Cardiac septum (tissue), 1 donor: ENCODE data around the gene CTH. TPM values are rescaled to one million over a fixed set of nuclear protein-coding genes. Genes with fewer than 3 reads are reported as not detected.
A peak's percentile ranks its signal among the peaks of the same experiment; 100 is the strongest.
"Not testable (repeated sequence)": the region's sequence is repeated elsewhere in the genome, so short reads cannot be mapped to it uniquely, and the experiment has no call there.

Experiments used
- DNase-seq: peaks from one replicate; pipeline ENCODE4 v3.0.0-alpha.2; 2020; ENCODE audit warnings: low spot score
- intact Hi-C: fragments of 100-400 bp; cut with DNase I; formaldehyde crosslinking; loops from one replicate; pipeline ENCODE4 v1.14.0; 2022
- long read RNA-seq: library from polyadenylated mRNA; unstranded; transcript quantifications from one replicate; pipeline ENCODE4 v2.0.0, GENCODE V29; 2021
- total RNA-seq: library from RNA; stranded (reverse); fragmentation: NEBNext Ultra II Directional; extraction: Animal tissue kit (Norgen Biotek cat#: 25700); gene quantifications from one replicate; pipeline ENCODE4 v1.2.1, GENCODE V29; 2021
- donor health status: DM: no; HTN: no; CAD: no.

Gene CTH
- total RNA-seq = 0.43 TPM
- long read RNA-seq, partial matches to known transcripts = 0 of 1 reads
- long read RNA-seq, other reads (novel, unspliced or antisense) = 0 of 1 reads

GRCh38 chr1:70410604-70411359, at the start of gene CTH:
TSS of gene CTH (plus strand) at chr1:70411268. CDS start at chr1:70411416, 148 bp downstream.
- intact Hi-C loops = loop anchor here (2.0 to 5.0 kb wide), 2 partner anchors 56 to 188 kb away; partner anchors contain the start of genes ANKRD13C and SRSF11
- DNase-seq = peak; percentile 98

- no peak for DNase-seq
- intact Hi-C loops = no loop called here
Observed at GRCh38 chr1:70361727-70362398, 49.2 kb upstream of the CTH start.

- DNase-seq = no peak
- intact Hi-C loops = no loop called here
Observed at GRCh38 chr1:70364439-70364838, 46.6 kb upstream of the CTH start.

- intact Hi-C loops, DNase-seq: not testable (repeated sequence)
Observed at GRCh38 chr1:70366425-70366952, 44.6 kb upstream of the CTH start.

- intact Hi-C loops, DNase-seq: not testable (repeated sequence)
Observed at GRCh38 chr1:70366997-70367396, 44.1 kb upstream of the CTH start.

- DNase-seq, intact Hi-C loops: not testable (repeated sequence)
Observed at GRCh38 chr1:70367397-70367796, 43.7 kb upstream of the CTH start.

GRCh38 chr1:70371586-70371985, 39.5 kb upstream of the CTH start:
- intact Hi-C loops = loop anchor here (5.0 kb wide), 1 partner anchor 51 kb away; no protein-coding TSS in a partner anchor
- DNase-seq = not testable (repeated sequence)

GRCh38 chr1:70372426-70372825, 38.6 kb upstream of the CTH start:
- DNase-seq = no peak
- intact Hi-C loops = loop anchor here (5.0 kb wide), 1 partner anchor 50 kb away; no protein-coding TSS in a partner anchor

- DNase-seq = not testable (repeated sequence)
- intact Hi-C loops = loop anchor here (5.0 kb wide), 1 partner anchor 49 kb away; no protein-coding TSS in a partner anchor
Observed at GRCh38 chr1:70373580-70373979, 37.5 kb upstream of the CTH start.

GRCh38 chr1:70376196-70376595, 34.9 kb upstream of the CTH start:
- DNase-seq = no peak
- intact Hi-C loops = no loop called here

GRCh38 chr1:70382682-70383081, 28.4 kb upstream of the CTH start:
- intact Hi-C loops = no loop called here
- no peak for DNase-seq

- intact Hi-C loops = no loop called here
- DNase-seq = no peak
Observed at GRCh38 chr1:70383483-70383882, 27.6 kb upstream of the CTH start.

- no peak for DNase-seq
- intact Hi-C loops = no loop called here
Observed at GRCh38 chr1:70384542-70384941, 26.5 kb upstream of the CTH start.

- no peak for DNase-seq
- intact Hi-C loops = no loop called here
Observed at GRCh38 chr1:70385477-70385876, 25.6 kb upstream of the CTH start.

GRCh38 chr1:70386121-70386520, 24.9 kb upstream of the CTH start:
- intact Hi-C loops = no loop called here
- no peak for DNase-seq

- DNase-seq = no peak
- intact Hi-C loops = no loop called here
Observed at GRCh38 chr1:70387507-70387906, 23.6 kb upstream of the CTH start.

GRCh38 chr1:70392626-70393025, 18.4 kb upstream of the CTH start:
- no peak for DNase-seq

GRCh38 chr1:70396607-70397006, 14.5 kb upstream of the CTH start:
- intact Hi-C loops = no loop called here
- no peak for DNase-seq

More at GRCh38 chr1:70392626-70393025, 18.4 kb upstream of the CTH start:
- intact Hi-C loops = no loop called here

- intact Hi-C loops = no loop called here
- no peak for DNase-seq
Observed at GRCh38 chr1:70397013-70397412, 14.1 kb upstream of the CTH start.

- intact Hi-C loops = no loop called here
- DNase-seq = no peak
Observed at GRCh38 chr1:70400335-70400734, 10.7 kb upstream of the CTH start.
